ENCODE measurements around the gene SLAMF9.

The SLAMF9 gene

DNA sequence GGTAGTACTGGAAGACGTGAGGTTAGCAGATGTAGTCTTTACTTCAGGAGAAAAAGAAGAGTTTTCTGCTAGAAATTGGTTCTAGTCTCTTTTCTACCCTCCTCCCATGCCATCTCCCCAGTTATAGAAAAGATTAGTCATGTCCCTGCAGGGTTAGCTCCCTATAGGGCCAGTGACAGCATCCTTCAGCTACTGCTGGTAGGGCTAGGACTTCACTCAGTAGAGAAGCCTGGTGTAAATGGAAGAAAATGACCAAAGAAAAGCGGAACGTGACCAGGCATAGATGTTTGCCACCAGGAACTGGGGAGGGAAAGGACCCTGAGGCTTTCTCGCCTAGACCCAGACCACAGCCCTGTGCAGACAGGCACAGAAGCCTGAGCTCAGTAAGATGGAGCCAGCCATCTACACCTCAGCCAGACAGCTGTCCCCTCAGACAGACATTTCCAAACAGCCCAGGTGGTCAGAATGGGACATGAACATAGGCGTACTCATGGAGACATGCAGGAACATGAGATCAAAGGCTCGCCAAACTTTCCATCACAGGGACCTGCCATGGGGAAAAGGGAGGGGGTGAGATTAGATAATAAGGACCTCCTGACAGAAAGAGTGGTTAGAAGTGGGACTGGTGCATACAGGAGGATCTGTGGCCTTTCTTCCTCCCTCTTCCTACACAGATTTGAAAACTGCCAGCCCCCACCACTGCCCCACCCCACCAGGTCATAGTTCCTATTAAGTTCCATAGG is 23.5 kb upstream of the SLAMF9 start:
- H3K4me3 ChIP-seq (ENCODE audit: extremely low read depth, insufficient read depth, low read length, poor library complexity, severe bottlenecking): no peak overlapping the region
- H3K9me3 ChIP-seq (ENCODE audit: control insufficient read depth, low read length): no peaks in the 10 kb centered on the region
- no peak overlapping the region for H3K27ac ChIP-seq (ENCODE audit: low read depth, low read length, severe bottlenecking)
- 94% methylated on average over 3 to 4 of the region's 6 CpGs for WGBS, 2 experiments (ENCODE audit: insufficient coverage in 2 of 2)
- no peaks in the 10 kb centered on the region for H3K4me1 ChIP-seq (ENCODE audit: control insufficient read depth, insufficient read depth, low read length, poor library complexity, severe bottlenecking)
- no peaks in the 10 kb centered on the region for H3K36me3 ChIP-seq (ENCODE audit: control insufficient read depth, insufficient read depth, low read length)

DNA sequence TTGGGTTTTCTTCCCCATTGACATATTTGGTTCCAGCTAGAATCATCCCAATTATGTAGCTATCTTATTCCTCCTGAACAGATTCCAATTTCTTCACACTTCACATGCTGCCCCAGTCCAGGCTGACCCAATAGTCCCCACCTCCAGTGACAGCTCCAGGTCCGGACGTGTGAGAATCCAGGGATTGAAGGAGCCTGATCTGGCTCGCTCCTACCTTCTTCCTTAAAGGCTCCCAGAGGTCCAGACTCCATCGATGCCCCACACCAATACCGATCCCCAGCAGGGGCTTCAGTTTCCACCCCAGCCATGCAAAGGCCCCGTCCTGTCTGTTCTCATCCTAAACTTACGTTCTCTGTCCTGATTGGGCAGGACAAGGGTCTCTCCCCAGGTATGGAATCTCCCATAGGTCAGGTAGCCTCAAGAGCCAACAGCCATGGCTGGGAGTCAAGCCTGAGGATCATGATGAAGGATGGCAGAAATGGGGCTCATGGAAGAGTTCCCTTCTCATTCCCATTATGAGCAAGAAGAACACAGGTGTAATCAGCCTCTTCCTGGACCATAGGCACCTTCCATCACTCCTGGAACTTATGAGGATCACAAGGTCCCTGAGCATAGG is 20.4 kb upstream of the SLAMF9 start:
- 90 to 94% methylated on average over 5 to 7 of the region's 7 CpGs for WGBS, 2 experiments (ENCODE audit: insufficient coverage in 2 of 2)
- Histone ChIP-seq H3K27ac (ENCODE audit: low read depth, low read length, severe bottlenecking) (no peak overlapping the region), H3K4me1 (ENCODE audit: control insufficient read depth, insufficient read depth, low read length, poor library complexity, severe bottlenecking) (no peaks in the 10 kb centered on the region), H3K36me3 (ENCODE audit: control insufficient read depth, insufficient read depth, low read length) (no peaks in the 10 kb centered on the region), H3K9me3 (ENCODE audit: control insufficient read depth, low read length) (no peaks in the 10 kb centered on the region), H3K4me3 (ENCODE audit: extremely low read depth, insufficient read depth, low read length, poor library complexity, severe bottlenecking) (no peak overlapping the region)

DNA sequence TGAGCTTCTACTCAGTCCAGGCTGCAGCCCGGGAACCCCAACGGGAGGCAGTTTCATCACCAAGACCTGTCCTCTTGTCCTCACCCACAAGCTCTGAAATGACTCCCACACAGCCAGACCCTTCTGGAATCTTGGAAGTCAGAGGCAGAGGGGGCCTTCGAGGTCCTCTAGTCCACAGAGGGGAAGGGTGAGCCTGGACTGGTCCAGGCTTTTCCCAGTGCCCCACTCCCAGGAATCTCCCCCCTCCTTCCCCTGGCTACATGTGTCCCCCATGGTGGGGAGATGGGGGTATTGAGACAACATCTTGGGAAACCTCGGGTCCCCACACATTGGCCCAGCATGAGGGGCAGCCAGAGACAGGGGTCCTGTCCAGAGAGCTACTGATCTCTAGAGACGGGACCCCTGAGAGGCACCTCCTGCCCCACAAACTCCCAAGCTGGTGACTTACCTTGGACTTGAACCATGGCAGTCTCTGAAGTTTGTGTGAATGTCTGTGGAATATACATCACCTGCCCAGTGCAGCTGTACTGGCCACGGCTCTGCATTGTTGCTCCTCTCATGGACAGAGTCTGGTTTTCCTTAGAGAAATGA is 19.4 kb upstream of the SLAMF9 start:
- Histone ChIP-seq H3K9me3 (ENCODE audit: control insufficient read depth, low read length) (no peaks in the 10 kb centered on the region), H3K4me3 (ENCODE audit: extremely low read depth, insufficient read depth, low read length, poor library complexity, severe bottlenecking) (no peak overlapping the region), H3K27ac (ENCODE audit: low read depth, low read length, severe bottlenecking) (no peak overlapping the region), H3K36me3 (ENCODE audit: control insufficient read depth, insufficient read depth, low read length) (no peaks in the 10 kb centered on the region), H3K4me1 (ENCODE audit: control insufficient read depth, insufficient read depth, low read length, poor library complexity, severe bottlenecking) (no peaks in the 10 kb centered on the region)
- 87 to 90% methylated on average over 3 of the region's 6 CpGs for WGBS, 2 experiments (ENCODE audit: insufficient coverage in 2 of 2)

DNA sequence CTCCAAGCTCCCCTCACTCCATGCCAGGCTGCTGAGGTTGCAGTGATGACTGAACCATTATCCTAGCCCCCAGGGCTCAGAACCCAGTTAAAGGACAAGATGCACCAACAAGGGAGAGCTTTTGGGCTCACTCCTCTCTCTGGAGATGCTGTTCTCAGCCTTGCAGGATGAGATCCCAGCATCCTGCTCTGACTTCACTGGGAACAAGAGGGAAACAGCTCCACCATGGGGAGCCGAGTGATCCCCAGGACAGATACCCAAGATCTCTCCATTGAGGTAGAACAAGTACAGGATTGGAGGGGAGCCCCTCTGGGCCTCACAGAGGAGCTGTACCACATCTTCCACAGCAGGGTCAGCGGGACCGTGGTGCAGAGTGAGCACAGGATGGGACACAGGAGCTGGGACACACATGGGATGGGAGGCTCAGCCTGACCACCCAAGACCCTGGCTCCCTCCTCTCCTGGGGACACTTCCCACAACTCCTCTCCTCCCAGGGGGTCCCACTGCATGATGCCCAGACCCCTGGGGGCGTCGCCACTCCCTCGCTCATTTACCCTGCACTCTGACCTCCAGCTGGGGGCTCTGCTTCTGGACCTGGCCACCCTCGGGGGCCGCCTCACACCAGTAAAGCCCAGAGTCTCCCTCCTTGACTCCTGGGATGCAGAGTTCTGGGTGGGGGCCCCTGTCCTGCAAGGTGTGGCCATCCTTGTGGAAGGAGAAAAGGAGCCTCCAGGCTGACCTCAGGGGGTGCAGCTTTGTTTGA is 18.6 kb upstream of the SLAMF9 start:
- no peak overlapping the region for H3K27ac ChIP-seq (ENCODE audit: low read depth, low read length, severe bottlenecking)
- no peaks in the 10 kb centered on the region for H3K36me3 ChIP-seq (ENCODE audit: control insufficient read depth, insufficient read depth, low read length)
- 100% methylated on average over 3 to 5 of the region's 8 CpGs for WGBS, 2 experiments (ENCODE audit: insufficient coverage in 2 of 2)
- H3K9me3 ChIP-seq (ENCODE audit: control insufficient read depth, low read length): no peaks in the 10 kb centered on the region
- no peaks in the 10 kb centered on the region for H3K4me1 ChIP-seq (ENCODE audit: control insufficient read depth, insufficient read depth, low read length, poor library complexity, severe bottlenecking)
- H3K4me3 ChIP-seq (ENCODE audit: extremely low read depth, insufficient read depth, low read length, poor library complexity, severe bottlenecking): no peak overlapping the region

DNA sequence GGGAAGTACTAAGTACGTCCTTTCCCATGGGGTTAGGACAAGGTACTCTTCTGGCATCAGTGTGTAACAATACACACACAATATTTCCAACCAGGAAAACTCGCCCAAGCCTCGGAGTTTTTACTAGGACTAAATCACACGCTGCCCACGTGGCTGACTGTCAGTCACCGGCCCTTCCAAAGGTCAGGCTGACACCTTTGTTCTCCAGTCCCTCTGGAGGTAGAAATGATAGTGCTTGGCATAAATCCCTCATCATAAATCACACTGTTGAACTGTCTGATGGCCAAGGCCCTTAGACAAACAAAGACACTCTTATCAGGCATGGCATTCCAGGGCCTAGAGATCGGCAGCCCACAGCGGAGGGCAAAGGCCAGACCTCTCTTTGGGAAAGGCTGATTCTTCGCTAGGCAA is 16.9 kb upstream of the SLAMF9 start:
- Histone ChIP-seq H3K4me3 (ENCODE audit: extremely low read depth, insufficient read depth, low read length, poor library complexity, severe bottlenecking) (no peak overlapping the region), H3K9me3 (ENCODE audit: control insufficient read depth, low read length) (no peaks in the 10 kb centered on the region), H3K4me1 (ENCODE audit: control insufficient read depth, insufficient read depth, low read length, poor library complexity, severe bottlenecking) (no peaks in the 10 kb centered on the region), H3K36me3 (ENCODE audit: control insufficient read depth, insufficient read depth, low read length) (no peaks in the 10 kb centered on the region), H3K27ac (ENCODE audit: low read depth, low read length, severe bottlenecking) (no peak overlapping the region)
- WGBS, 2 experiments (ENCODE audit: insufficient coverage in 2 of 2): 85 to 89% methylated on average over 4 to 9 of the region's 9 CpGs

DNA sequence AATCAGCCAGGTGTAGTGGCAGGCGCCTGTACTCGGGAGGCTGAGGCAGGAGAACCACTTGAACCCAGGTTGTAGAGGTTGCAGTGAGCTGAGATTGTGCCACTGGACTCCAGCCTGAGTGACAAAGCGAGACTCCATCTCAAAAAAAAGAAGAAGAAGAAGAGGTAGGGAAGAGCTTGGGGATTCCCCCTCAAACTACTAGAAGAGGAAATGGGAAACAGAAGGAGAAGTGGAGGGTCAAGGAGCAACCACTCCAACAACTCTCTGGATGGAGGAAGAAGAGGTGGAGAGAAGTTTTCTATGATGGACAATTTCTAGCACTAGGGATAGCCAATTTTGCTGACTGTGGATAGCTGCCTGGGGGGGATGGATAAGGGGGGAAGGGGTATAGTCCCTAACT is 14.9 kb upstream of the SLAMF9 start:
- no peak overlapping the region for H3K4me3 ChIP-seq (ENCODE audit: extremely low read depth, insufficient read depth, low read length, poor library complexity, severe bottlenecking)
- H3K4me1 ChIP-seq (ENCODE audit: control insufficient read depth, insufficient read depth, low read length, poor library complexity, severe bottlenecking): no peaks in the 10 kb centered on the region
- H3K9me3 ChIP-seq (ENCODE audit: control insufficient read depth, low read length): no peaks in the 10 kb centered on the region
- no peaks in the 10 kb centered on the region for H3K36me3 ChIP-seq (ENCODE audit: control insufficient read depth, insufficient read depth, low read length)
- H3K27ac ChIP-seq (ENCODE audit: low read depth, low read length, severe bottlenecking): no peak overlapping the region
- WGBS, 2 experiments (ENCODE audit: insufficient coverage in 2 of 2): 100% methylated on average over 1 to 2 of the region's 3 CpGs

DNA sequence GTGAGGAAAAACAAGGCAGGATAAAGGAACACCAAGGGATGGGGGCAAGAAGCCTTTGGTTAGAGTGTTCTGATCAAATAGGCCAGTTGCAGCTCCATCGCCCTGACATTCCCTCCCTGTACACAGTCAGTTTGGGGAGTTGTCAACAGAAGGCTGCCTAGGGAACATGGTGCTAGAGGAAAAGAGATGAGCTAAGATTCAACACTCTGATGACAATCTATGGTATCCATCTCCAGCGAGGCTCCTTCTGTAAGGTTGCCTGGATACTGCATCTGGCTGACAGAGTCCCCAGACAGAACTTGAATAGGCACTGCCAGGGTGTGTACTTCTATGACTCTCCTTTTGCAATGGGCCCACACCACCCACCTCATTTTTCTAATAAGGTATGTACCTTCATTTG is 11.2 kb upstream of the SLAMF9 start:
- Histone ChIP-seq H3K36me3 (ENCODE audit: control insufficient read depth, insufficient read depth, low read length) (no peaks in the 10 kb centered on the region), H3K27ac (ENCODE audit: low read depth, low read length, severe bottlenecking) (no peak overlapping the region)
- WGBS, 2 experiments (ENCODE audit: insufficient coverage in 2 of 2): 86 to 88% methylated on average over 1 of the region's 2 CpGs

DNA sequence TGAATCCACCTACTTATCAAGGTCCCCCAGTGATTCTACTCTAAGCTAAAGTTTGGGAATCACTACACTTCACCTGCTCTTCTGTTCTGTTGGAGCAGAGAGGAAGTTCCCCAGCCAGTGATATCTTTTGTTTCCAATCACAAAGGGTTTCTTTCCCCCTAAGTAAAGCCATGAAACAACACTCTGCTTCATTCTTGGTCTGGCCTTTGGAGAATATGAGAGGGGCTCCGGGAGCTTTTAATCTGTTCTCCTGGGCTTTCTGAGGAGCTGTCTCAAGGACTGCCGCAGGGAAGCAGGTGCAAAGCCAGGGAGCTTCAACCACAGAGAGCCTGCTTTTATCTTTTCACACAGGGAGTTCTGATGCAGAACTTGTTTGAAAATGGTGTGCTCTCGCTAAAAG is 10.1 kb upstream of the SLAMF9 start:
- Histone ChIP-seq H3K27ac (ENCODE audit: low read depth, low read length, severe bottlenecking) (no peak overlapping the region), H3K4me1 (ENCODE audit: control insufficient read depth, insufficient read depth, low read length, poor library complexity, severe bottlenecking) (no peaks in the 10 kb centered on the region), H3K9me3 (ENCODE audit: control insufficient read depth, low read length) (no peaks in the 10 kb centered on the region), H3K36me3 (ENCODE audit: control insufficient read depth, insufficient read depth, low read length) (no peaks in the 10 kb centered on the region), H3K4me3 (ENCODE audit: extremely low read depth, insufficient read depth, low read length, poor library complexity, severe bottlenecking) (no peak overlapping the region)
- WGBS, 2 experiments (ENCODE audit: insufficient coverage in 2 of 2): 40 to 78% methylated on average over 1 to 2 of the region's 3 CpGs

More for the DNA sequence above, 11.2 kb upstream of the SLAMF9 start:
- H3K9me3 ChIP-seq (ENCODE audit: control insufficient read depth, low read length): no peaks in the 10 kb centered on the region
- no peaks in the 10 kb centered on the region for H3K4me1 ChIP-seq (ENCODE audit: control insufficient read depth, insufficient read depth, low read length, poor library complexity, severe bottlenecking)
- H3K4me3 ChIP-seq (ENCODE audit: extremely low read depth, insufficient read depth, low read length, poor library complexity, severe bottlenecking): no peak overlapping the region

DNA sequence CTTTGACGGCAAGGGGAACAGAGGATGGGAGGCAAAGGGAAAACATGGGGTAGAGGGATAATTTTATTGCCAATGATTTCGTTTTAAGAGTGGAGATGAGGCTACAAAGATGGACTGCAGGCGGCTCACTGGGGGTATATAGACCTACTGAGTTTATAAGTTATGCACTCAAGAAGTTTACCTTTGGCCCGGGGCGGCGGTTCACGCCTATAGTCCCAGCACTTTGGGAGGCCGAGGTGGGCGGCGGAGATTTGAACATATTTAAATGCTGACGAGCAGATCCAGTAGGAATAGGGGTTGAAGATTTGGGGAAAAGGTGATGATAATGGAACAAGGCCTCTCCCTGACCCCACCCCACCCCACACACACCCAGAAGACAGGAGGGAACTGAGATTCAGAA is 8.1 kb upstream of the SLAMF9 start:
- Histone ChIP-seq H3K9me3 (ENCODE audit: control insufficient read depth, low read length) (no peaks in the 10 kb centered on the region), H3K4me3 (ENCODE audit: extremely low read depth, insufficient read depth, low read length, poor library complexity, severe bottlenecking) (no peak overlapping the region), H3K4me1 (ENCODE audit: control insufficient read depth, insufficient read depth, low read length, poor library complexity, severe bottlenecking) (no peaks in the 10 kb centered on the region), H3K36me3 (ENCODE audit: control insufficient read depth, insufficient read depth, low read length) (no peaks in the 10 kb centered on the region), H3K27ac (ENCODE audit: low read depth, low read length, severe bottlenecking) (no peak overlapping the region)
- WGBS, 2 experiments (ENCODE audit: insufficient coverage in 2 of 2): 90 to 95% methylated on average over 7 to 9 of the region's 11 CpGs

DNA sequence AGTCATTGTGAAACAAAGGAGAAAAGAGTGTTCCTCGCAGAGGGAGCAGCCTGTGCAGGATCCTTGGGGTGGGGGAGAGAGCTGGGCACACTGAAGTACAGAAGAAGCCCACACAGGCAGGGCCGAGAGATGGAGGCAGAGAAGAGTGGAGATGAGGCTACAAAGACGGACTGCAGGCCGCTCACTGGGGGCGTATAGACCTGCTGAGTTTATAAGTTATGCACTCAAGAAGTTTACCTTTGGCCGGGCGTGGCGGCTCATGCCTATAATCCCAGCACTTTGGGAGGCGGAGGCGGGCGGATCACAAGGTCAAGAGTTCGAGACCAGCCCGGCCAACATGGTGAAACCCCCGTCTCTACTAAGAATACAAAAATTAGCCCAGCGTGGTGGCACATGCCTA is 7.6 kb upstream of the SLAMF9 start:
- H3K9me3 ChIP-seq (ENCODE audit: control insufficient read depth, low read length): no peaks in the 10 kb centered on the region
- no peaks in the 10 kb centered on the region for H3K4me1 ChIP-seq (ENCODE audit: control insufficient read depth, insufficient read depth, low read length, poor library complexity, severe bottlenecking)
- no peaks in the 10 kb centered on the region for H3K36me3 ChIP-seq (ENCODE audit: control insufficient read depth, insufficient read depth, low read length)
- 93 to 99% methylated on average over 12 to 14 of the region's 15 CpGs for WGBS, 2 experiments (ENCODE audit: insufficient coverage in 2 of 2)
- no peak overlapping the region for H3K27ac ChIP-seq (ENCODE audit: low read depth, low read length, severe bottlenecking)
- H3K4me3 ChIP-seq (ENCODE audit: extremely low read depth, insufficient read depth, low read length, poor library complexity, severe bottlenecking): no peak overlapping the region
